Gastroesophageal sphincter (tissue), 3 donors: ENCODE results near the gene CDYL.
A peak's percentile ranks its signal among the peaks of the same experiment; 100 is the strongest.

Source experiments
- CTCF ChIP-seq, 4 experiments: fragments of 200-600 bp in 2 of 4; fragments of 450-650 bp in 2 of 4; sonication (generic) in 1 of 4; IDR thresholded peaks; one replicate each; pipeline ENCODE4 v1.5.1; 2017 to 2019; ENCODE audit warnings: antibody characterized with exemption in 4 of 4, mild to moderate bottlenecking in 2 of 4, moderate library complexity in 2 of 4
- POLR2A ChIP-seq, 2 donors: fragments of 450-650 bp; IDR thresholded peaks; one replicate each; pipeline ENCODE4 v1.6.1; 2017; ENCODE audit warnings: antibody characterized with exemption in 2 of 2, mild to moderate bottlenecking in 2 of 2, moderate library complexity in 1 of 2
- POLR2AphosphoS5 ChIP-seq: sonication (generic); formaldehyde crosslinking; IDR thresholded peaks from one replicate; pipeline ENCODE4 v1.6.1; 2017; ENCODE audit warnings: antibody characterized with exemption

- TF ChIP-seq POLR2A (IDR thresholded peaks at IDR 0.05) (no peak), CTCF (IDR thresholded peaks at IDR 0.05) (peak in 1 of 4 experiments; percentile 26), POLR2AphosphoS5 (no peak)
Observed at GRCh38 chr6:4957521-4958231, 181.5 kb downstream of the CDYL start.
